Measurements from ENCODE around the gene STAC3.

The STAC3 gene

DNA sequence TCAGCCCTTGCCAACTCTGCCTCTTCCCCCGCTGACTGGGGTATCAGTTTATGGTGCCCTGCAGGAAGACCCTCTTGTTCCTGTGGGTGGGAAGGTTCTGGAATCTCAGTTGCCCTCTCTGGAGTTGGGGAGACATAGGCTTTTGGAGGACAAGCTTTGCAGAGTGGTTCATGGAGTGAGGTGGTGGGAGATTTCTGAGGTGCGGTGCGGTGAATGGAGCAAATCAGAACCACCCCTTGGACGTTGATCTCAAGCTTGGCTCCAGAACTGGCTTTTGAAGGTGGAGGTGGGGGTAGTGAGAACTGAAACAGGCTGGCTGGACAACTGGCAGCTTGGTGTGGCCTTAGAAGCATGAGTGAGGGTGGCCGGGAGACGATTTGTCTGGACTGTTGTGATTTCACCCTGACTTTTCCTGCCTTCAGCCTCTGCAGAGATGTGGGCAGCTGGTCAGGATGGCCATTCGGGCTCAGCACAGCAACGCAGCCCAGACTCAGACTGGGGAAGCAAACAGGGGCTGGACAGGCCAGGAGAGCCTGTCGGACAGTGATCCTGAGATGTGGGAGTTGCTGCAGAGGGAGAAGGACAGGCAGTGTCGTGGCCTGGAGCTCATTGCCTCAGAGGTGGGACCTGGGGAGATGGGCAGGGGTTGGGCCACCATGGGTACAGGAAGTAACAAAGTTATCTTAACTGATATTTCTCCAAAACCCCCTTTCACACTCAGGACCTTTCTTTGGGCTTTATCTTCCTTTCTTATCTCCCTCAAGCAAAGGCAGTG, 20.4 kb downstream of the STAC3 start:
- peaks cover 24% of the 10 kb centered on the region for H3K27me3 ChIP-seq (ENCODE audit: insufficient read depth, insufficient read length)
- peak overlapping the region; percentile 79 for H3K4me3 ChIP-seq (ENCODE audit: insufficient read length, low read depth)
- H3K4me1 ChIP-seq (ENCODE audit: insufficient read depth, insufficient read length) = peaks cover 23% of the 10 kb centered on the region
- H3K9me3 ChIP-seq (ENCODE audit: insufficient read depth, low read length) = no peaks in the 10 kb centered on the region
- peaks cover 51% of the 10 kb centered on the region for H3K36me3 ChIP-seq (ENCODE audit: insufficient read depth, insufficient read length, low read length)
- H3K9ac ChIP-seq (ENCODE audit: insufficient read length, low read depth) = peak overlapping the region; percentile 86
- TF ChIP-seq ZNF274 (IDR thresholded peaks at IDR 0.05; ENCODE audit: low read depth, low read length) = no peak
- DNase-seq (ENCODE audit: low read depth, low spot score) = no peak

DNA sequence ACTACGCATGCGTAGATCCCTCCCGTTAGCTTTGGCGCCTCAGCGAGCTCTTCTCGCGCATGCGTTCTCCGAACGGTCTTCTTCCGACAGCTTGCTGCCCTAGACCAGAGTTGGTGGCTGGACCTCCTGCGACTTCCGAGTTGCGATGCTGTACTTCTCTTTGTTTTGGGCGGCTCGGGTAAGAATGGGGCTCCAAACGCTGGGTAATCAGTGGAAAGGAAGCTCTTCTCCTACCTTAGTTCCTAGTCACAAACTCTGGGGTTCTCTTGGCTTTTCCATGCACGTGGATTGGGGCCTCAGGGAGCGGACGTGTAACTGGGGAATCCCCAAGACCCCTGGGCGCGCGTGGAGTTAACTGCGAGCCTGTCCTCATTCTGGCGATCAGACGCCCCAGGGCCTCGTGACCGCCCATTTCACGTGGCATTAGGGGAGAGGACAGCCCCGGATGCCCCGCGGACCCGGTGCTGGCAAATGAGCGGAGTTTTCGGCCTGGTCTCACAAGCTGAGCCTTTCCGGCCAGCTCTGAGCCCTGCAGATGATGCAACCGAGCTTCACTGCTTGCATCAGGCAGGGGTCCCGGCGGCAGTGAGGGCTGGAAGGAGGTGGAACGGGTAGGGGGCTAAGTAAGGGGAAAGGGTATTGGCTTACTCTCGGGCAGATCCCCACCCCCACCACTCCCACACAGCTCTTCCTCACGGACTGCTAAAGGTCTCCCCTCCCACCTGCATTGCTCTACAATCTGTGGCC, 21.2 kb downstream of the STAC3 start, which contains the start of gene SHMT2:
SHMT2 (plus strand) TSS at position 78 of the 747 bp plus-strand sequence; CDS start at position 146, 68 bp downstream.
- DNase-seq (ENCODE audit: low read depth, low spot score) = peak; percentile 97
- peak within 1 kb of the TSS; percentile 86 for H3K9ac ChIP-seq (ENCODE audit: insufficient read length, low read depth)
- peak within 1 kb of the TSS; percentile 79 for H3K4me3 ChIP-seq (ENCODE audit: insufficient read length, low read depth)
- H3K27me3 ChIP-seq (ENCODE audit: insufficient read depth, insufficient read length) = peaks cover 30% of the 10 kb centered on the region
- H3K4me1 ChIP-seq (ENCODE audit: insufficient read depth, insufficient read length) = peaks cover 21% of the 10 kb centered on the region
- TF ChIP-seq SUZ12 (IDR thresholded peaks at IDR 0.05; ENCODE audit: extremely low read depth, insufficient read depth, insufficient read length) (no peak), ZNF274 (IDR thresholded peaks at IDR 0.05; ENCODE audit: low read depth, low read length) (no peak), YY1 (IDR thresholded peaks at IDR 0.05; ENCODE audit: insufficient read depth, insufficient read length) (no peak)
- no peaks in the 10 kb centered on the region for H3K9me3 ChIP-seq (ENCODE audit: insufficient read depth, low read length)
- H3K36me3 ChIP-seq (ENCODE audit: insufficient read depth, insufficient read length, low read length) = peaks cover 44% of the 10 kb centered on the region

DNA sequence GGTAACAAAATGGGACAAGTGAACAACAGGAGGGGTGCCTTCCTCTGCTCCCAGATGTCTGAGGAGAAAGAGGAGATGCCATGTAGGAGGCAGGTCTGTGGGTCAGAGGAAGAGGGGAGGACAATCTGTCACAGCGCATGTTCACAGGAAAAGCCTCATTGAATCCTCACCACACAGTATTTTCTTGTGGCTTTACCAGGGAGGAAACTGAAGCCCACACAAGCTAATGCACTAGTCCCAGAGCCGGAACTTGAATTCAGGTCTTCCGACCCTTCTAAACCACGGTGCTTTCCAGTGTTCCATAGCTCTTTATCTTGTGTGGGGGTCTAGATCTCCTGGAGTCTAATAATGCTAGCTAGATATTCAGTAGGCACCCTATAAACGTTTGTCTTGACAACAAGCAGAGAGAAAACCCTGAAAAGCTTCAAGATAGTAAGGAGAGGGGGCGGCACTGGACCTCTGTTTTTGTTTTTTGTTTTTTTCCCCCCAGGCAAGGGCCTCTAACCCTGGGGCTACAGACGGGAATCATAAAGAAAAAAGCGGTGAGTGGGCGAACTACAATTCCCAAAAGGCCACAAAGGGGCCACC, 21.8 kb downstream of the STAC3 start:
- DNase-seq (ENCODE audit: low read depth, low spot score) = no peak
- peak overlapping the region; percentile 57 for H3K9ac ChIP-seq (ENCODE audit: insufficient read length, low read depth)
- peaks cover 21% of the 10 kb centered on the region for H3K4me1 ChIP-seq (ENCODE audit: insufficient read depth, insufficient read length)

DNA sequence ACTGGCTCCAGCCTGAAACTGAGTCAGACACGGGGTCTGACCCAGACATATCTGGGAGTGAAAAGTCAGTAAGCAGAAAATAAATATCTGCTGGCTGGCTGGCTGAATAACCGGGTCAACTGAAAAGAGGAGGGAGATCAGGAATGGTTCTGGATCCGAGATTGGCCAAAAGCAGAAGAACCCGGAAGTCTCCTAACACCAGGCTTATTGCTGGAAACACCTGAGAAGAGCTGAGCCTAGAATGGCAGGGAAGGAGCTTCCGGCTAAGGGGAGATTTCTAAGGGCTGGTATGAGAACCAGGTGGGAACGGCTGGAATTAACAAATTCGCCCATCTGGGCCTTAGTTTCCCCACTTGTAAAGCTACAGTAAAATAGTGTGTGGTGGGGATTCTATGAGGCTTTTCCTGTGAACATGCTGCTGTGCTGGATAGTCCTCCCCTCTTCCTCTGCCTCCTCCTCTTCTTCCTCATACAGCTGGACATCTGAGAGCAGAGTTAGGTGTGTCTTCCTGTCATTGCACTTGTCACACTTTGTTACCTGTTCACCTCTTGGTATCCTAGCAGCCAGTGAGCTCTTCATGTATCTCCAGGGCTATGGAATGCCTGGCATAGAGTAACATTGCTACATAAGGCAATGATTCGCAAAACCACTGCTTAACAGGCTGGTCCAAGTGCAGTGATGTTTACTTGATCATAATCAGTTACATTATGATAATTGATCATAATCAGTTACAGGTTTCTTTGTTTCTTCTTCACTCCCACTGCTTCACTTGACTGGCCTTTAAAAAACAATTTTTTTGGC, 23.5 kb downstream of the STAC3 start:
- H3K4me1 ChIP-seq (ENCODE audit: insufficient read depth, insufficient read length) = peaks cover 25% of the 10 kb centered on the region
- H3K9ac ChIP-seq (ENCODE audit: insufficient read length, low read depth) = peak overlapping the region; percentile 51
- peaks cover 21% of the 10 kb centered on the region for H3K36me3 ChIP-seq (ENCODE audit: insufficient read depth, insufficient read length, low read length)
- H3K4me3 ChIP-seq (ENCODE audit: insufficient read length, low read depth) = peak overlapping the region; percentile 13
- no peak for TF ChIP-seq ZNF274 (IDR thresholded peaks at IDR 0.05; ENCODE audit: low read depth, low read length)
- no peak for TF ChIP-seq YY1 (IDR thresholded peaks at IDR 0.05; ENCODE audit: insufficient read depth, insufficient read length)
- TF ChIP-seq SUZ12 (IDR thresholded peaks at IDR 0.05; ENCODE audit: extremely low read depth, insufficient read depth, insufficient read length) = no peak
- no peaks in the 10 kb centered on the region for H3K9me3 ChIP-seq (ENCODE audit: insufficient read depth, low read length)
- H3K27me3 ChIP-seq (ENCODE audit: insufficient read depth, insufficient read length) = peaks cover 53% of the 10 kb centered on the region
- DNase-seq (ENCODE audit: low read depth, low spot score) = no peak

More for the DNA sequence above, 21.8 kb downstream of the STAC3 start:
- Histone ChIP-seq H3K27me3 (ENCODE audit: insufficient read depth, insufficient read length) (peaks cover 37% of the 10 kb centered on the region), H3K36me3 (ENCODE audit: insufficient read depth, insufficient read length, low read length) (peaks cover 37% of the 10 kb centered on the region), H3K4me3 (ENCODE audit: insufficient read length, low read depth) (peak overlapping the region; percentile 79), H3K9me3 (ENCODE audit: insufficient read depth, low read length) (no peaks in the 10 kb centered on the region)
- TF ChIP-seq ZNF274 (IDR thresholded peaks at IDR 0.05; ENCODE audit: low read depth, low read length) (no peak), SUZ12 (IDR thresholded peaks at IDR 0.05; ENCODE audit: extremely low read depth, insufficient read depth, insufficient read length) (no peak), YY1 (IDR thresholded peaks at IDR 0.05; ENCODE audit: insufficient read depth, insufficient read length) (no peak)

DNA sequence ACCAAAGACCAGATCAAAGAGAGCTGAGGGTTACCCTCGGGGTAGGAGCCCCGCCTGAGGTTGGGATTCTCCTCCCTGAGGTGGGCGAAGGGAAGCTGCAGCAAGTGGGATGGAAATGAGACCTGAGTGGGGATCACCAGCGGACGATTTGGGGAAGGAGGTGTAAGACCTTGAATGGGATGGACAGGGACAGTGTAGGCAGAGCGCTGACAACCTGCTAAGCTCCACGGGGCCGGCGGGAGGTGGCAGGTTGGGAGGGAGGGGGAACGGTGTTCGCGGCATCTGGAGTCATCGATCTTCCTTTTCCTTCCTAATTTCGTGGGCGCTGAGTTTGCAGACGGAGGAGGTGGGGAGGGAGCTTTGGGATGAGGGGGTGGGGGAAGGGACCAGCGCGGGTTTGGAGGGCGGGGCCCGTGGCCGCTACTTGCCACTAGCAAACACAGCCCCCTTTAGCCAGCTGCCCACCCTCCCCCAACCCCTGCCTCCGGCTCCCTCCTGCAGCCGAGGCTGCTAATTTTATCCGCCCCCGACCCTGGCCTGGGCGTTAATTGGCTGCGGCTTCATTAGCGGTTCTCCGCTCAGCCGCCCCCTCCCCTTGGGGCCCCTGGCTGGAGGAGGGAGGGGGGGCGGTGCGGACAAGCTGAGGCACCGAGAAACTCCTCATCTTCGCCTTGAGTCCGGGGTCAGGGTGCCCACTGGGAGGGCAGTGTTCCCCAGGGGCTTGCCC, 24.2 kb downstream of the STAC3 start:
- no peak for TF ChIP-seq ZNF274 (IDR thresholded peaks at IDR 0.05; ENCODE audit: low read depth, low read length)
- no peak for TF ChIP-seq SUZ12 (IDR thresholded peaks at IDR 0.05; ENCODE audit: extremely low read depth, insufficient read depth, insufficient read length)
- no peak for TF ChIP-seq YY1 (IDR thresholded peaks at IDR 0.05; ENCODE audit: insufficient read depth, insufficient read length)
- peaks cover 13% of the 10 kb centered on the region for H3K36me3 ChIP-seq (ENCODE audit: insufficient read depth, insufficient read length, low read length)
- H3K27me3 ChIP-seq (ENCODE audit: insufficient read depth, insufficient read length) = peaks cover 60% of the 10 kb centered on the region
- no peak for DNase-seq (ENCODE audit: low read depth, low spot score)
- peak overlapping the region; percentile 51 for H3K9ac ChIP-seq (ENCODE audit: insufficient read length, low read depth)
- no peaks in the 10 kb centered on the region for H3K9me3 ChIP-seq (ENCODE audit: insufficient read depth, low read length)
- peak overlapping the region; percentile 13 for H3K4me3 ChIP-seq (ENCODE audit: insufficient read length, low read depth)
- H3K4me1 ChIP-seq (ENCODE audit: insufficient read depth, insufficient read length) = peaks cover 25% of the 10 kb centered on the region

DNA sequence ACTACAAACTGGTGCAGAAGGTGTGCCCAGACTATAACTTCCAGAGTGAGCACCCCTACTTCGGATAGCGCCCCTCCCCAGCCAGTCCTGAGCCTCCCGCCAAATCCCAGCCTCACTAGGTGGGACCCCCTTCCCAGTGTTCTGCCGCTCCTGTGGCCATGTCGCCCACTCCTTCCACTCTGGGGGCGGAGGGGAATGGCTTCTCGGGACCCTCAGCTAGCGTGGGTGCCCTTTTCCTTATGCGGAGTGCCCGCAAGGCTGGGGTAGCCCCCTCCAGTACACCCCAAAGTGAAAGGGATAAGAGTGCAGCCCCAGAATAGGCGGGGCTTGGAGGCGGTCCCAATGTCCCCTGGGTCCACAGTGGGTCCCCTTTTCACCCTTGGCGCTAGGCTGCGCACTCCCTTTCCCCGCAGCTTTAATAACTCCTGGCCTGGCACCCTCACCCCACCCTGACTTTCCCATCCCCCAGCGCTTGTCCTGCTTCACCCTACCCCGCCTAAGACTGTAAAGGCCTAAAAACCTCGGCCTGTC, 25.2 kb downstream of the STAC3 start:
- TF ChIP-seq ZNF274 (IDR thresholded peaks at IDR 0.05; ENCODE audit: low read depth, low read length) (no peak), YY1 (IDR thresholded peaks at IDR 0.05; ENCODE audit: insufficient read depth, insufficient read length) (no peak), SUZ12 (IDR thresholded peaks at IDR 0.05; ENCODE audit: extremely low read depth, insufficient read depth, insufficient read length) (no peak)
- DNase-seq (ENCODE audit: low read depth, low spot score) = no peak
- Histone ChIP-seq H3K36me3 (ENCODE audit: insufficient read depth, insufficient read length, low read length) (peaks cover 3% of the 10 kb centered on the region), H3K4me3 (ENCODE audit: insufficient read length, low read depth) (no peak overlapping the region), H3K27me3 (ENCODE audit: insufficient read depth, insufficient read length) (peaks cover 70% of the 10 kb centered on the region), H3K4me1 (ENCODE audit: insufficient read depth, insufficient read length) (peaks cover 26% of the 10 kb centered on the region), H3K9ac (ENCODE audit: insufficient read length, low read depth) (no peak overlapping the region), H3K9me3 (ENCODE audit: insufficient read depth, low read length) (no peaks in the 10 kb centered on the region)

All from NT2/D1 (cell line).